DOHH2 (cell line): ENCODE measurements around the gene SENP8.

Experiments
- H3F3A ChIP-seq: fragments of 200-600 bp; sonication (generic), shearing (Covaris generic); 2 replicates; pipeline ENCODE4 v1.6.0; 2016; ENCODE audit warnings: antibody characterized with exemption, mild to moderate bottlenecking; ENCODE audit not compliant: control insufficient read depth, insufficient read depth
- H3K27ac ChIP-seq: fragments of 200-600 bp; sonication (generic); 2 replicates; pipeline ENCODE4 v1.5.1; 2014; ENCODE audit warnings: low read depth, mild to moderate bottlenecking, low read length, moderate library complexity
- H3K27me3 ChIP-seq: fragments of 200-600 bp; sonication (generic); 2 replicates; pipeline ENCODE4 v1.6.1; 2014; ENCODE audit warnings: mild to moderate bottlenecking, low read length, mixed read lengths; ENCODE audit not compliant: control insufficient read depth
- H3K36me3 ChIP-seq: fragments of 200-600 bp; sonication (generic); 2 replicates; pipeline ENCODE4 v1.6.1; 2014; ENCODE audit warnings: mild to moderate bottlenecking, low read length, moderate library complexity, mixed read lengths; ENCODE audit not compliant: control insufficient read depth
- H3K4me1 ChIP-seq: fragments of 200-600 bp; sonication (generic); 2 replicates; pipeline ENCODE4 v1.6.1; 2014; ENCODE audit warnings: mild to moderate bottlenecking, low read length, mixed read lengths; ENCODE audit not compliant: control insufficient read depth
- H3K4me2 ChIP-seq: fragments of 200-600 bp; sonication (generic); 2 replicates; pipeline ENCODE4 v1.6.0; 2014; ENCODE audit warnings: mild to moderate bottlenecking, low read length, moderate library complexity
- H3K4me3 ChIP-seq: fragments of 200-600 bp; sonication (generic); 2 replicates; pipeline ENCODE4 v1.5.1; 2014; ENCODE audit warnings: mild to moderate bottlenecking, low read length, mixed read lengths
- H3K79me2 ChIP-seq: fragments of 200-600 bp; sonication (generic); 2 replicates; pipeline ENCODE4 v1.6.1; 2014; ENCODE audit warnings: mild to moderate bottlenecking, low read length, mixed read lengths; ENCODE audit not compliant: control insufficient read depth
- H3K9me2 ChIP-seq: fragments of 200-600 bp; sonication (generic); replicated peaks from 2 replicates; pipeline ENCODE4 v1.6.1; 2014; ENCODE audit warnings: mild to moderate bottlenecking, low read length, mixed read lengths; ENCODE audit not compliant: control insufficient read depth
- H3K9me3 ChIP-seq: fragments of 200-600 bp; sonication (generic); 2 replicates; pipeline ENCODE4 v1.6.1; 2014; ENCODE audit warnings: antibody characterized with exemption, low read length, mixed read lengths; ENCODE audit not compliant: control insufficient read depth, insufficient read depth
- H4K20me1 ChIP-seq: fragments of 200-600 bp; sonication (generic); 2 replicates; pipeline ENCODE4 v1.6.0; 2014; ENCODE audit warnings: low read depth, mild to moderate bottlenecking, antibody characterized with exemption, low read length, moderate library complexity; ENCODE audit not compliant: control insufficient read depth, insufficient read depth
- EZH2phosphoT487 ChIP-seq: fragments of 200-600 bp; sonication (generic); IDR thresholded peaks from 2 replicates; pipeline ENCODE4 v1.6.1; 2017; ENCODE audit warnings: borderline replicate concordance, mild to moderate bottlenecking, antibody characterized with exemption, low read length, moderate library complexity, mixed read lengths
- TF ChIP-seq, protein P1 (sequence below): fragments of 200-600 bp; sonication (generic); IDR thresholded peaks from one replicate; pipeline ENCODE4 v1.5.1; 2014; ENCODE audit warnings: antibody characterized with exemption, mild to moderate bottlenecking, low read depth, low read length; ENCODE audit not compliant: poor library complexity, severe bottlenecking

SENP8 gene

DNA sequence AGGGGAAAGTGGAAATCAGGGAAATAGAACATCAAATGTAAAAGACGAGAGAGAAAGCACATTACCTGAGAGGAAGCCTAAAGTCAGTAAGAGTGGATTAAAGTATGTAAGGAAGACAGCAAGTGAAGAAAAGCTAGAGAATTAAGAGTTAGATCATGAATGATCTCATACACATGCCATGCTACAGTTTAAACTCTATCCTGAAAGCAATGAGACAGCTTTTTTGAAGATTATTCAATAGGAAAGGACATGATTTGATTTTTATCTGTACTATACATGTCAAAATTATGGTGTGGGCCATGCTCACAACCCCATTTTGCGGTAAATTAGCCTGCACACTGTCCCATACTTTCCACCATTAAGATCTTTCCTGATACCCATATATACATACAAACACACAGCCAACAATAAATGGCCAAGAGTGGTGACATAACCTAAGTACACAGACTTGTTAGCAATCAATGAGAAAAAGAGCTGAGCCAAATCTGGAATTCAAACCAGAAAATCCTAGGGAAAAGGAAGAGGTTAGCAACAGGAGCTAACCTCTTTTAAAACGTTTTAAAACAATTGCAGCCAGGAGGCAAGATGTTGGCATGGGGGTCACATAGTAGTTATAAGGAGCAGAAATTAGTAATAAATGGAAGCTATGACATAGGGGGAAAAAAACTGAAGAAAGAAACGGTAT, 4.7 kb upstream of the SENP8 start:
- Histone ChIP-seq H3K9me3 (no peaks in the 10 kb centered on the region), H3K4me2 (peak overlapping the region; percentile 80), H3K27ac (no peak overlapping the region), H3K79me2 (peaks cover 93% of the 10 kb centered on the region), H3K4me3 (peak overlapping the region; percentile 20; the same call in 1 of the 2 replicates), H3F3A (peaks cover 5% of the 10 kb centered on the region; the same call in 1 of the 2 replicates), H4K20me1 (0 out of 2 replicates have a peak, but pooled peaks cover 3% of the 10 kb centered on the region), H3K27me3 (no peaks in the 10 kb centered on the region), H3K36me3 (peaks cover 26% of the 10 kb centered on the region), H3K9me2 (no peaks in the 10 kb centered on the region), H3K4me1 (peaks cover 64% of the 10 kb centered on the region)
- no peak for TF ChIP-seq EZH2phosphoT487
- TF ChIP-seq, protein P1, sequence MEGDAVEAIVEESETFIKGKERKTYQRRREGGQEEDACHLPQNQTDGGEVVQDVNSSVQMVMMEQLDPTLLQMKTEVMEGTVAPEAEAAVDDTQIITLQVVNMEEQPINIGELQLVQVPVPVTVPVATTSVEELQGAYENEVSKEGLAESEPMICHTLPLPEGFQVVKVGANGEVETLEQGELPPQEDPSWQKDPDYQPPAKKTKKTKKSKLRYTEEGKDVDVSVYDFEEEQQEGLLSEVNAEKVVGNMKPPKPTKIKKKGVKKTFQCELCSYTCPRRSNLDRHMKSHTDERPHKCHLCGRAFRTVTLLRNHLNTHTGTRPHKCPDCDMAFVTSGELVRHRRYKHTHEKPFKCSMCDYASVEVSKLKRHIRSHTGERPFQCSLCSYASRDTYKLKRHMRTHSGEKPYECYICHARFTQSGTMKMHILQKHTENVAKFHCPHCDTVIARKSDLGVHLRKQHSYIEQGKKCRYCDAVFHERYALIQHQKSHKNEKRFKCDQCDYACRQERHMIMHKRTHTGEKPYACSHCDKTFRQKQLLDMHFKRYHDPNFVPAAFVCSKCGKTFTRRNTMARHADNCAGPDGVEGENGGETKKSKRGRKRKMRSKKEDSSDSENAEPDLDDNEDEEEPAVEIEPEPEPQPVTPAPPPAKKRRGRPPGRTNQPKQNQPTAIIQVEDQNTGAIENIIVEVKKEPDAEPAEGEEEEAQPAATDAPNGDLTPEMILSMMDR: no peak

DNA sequence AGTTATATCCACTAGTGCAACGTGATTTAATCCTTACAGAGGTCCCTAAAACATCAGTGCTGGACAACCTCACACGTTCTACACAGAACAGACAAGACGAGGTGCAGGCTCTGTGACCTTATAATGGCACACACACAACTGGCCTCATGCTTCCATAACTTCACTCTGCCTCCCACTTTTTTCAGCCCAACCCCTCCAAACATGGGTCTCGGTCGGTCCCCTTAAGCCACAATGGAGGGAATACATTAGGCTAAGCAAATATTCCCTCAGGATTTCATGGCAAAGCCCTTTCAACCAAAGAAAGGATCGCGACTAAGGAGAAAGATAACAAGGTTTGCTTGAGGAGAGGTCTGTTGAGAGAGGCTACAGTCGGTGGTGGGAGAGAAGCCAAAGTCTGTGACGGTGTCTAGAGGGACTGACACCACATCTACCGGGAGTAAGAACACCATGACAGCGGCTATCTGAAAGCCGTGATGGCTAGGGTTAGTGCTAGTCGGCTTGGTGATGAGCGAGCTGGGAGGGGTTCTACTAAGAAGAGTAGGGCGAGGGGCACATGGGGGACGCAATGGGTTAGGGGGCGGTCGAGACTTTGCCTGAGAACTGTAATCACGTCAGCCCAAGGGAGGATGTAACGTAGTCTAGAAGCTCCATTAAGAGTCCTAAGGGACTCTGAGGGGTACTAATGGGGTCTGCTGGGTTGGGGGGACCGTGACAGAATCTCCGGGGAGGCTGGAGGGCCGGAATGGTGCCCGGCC, 1.3 kb upstream of the SENP8 start:
- TF ChIP-seq EZH2phosphoT487: no peak
- TF ChIP-seq, protein P1: no peak
- Histone ChIP-seq H3K36me3 (peaks cover 28% of the 10 kb centered on the region), H3K4me1 (peaks cover 50% of the 10 kb centered on the region), H3F3A (no peaks in the 10 kb centered on the region), H3K4me3 (peak overlapping the region; percentile 86), H3K9me3 (no peaks in the 10 kb centered on the region), H3K79me2 (peaks cover 73% of the 10 kb centered on the region), H3K27me3 (no peaks in the 10 kb centered on the region), H3K9me2 (no peaks in the 10 kb centered on the region), H4K20me1 (0 out of 2 replicates have a peak, but pooled peaks cover 3% of the 10 kb centered on the region), H3K27ac (peak overlapping the region; percentile 81), H3K4me2 (peak overlapping the region; percentile 80)

DNA sequence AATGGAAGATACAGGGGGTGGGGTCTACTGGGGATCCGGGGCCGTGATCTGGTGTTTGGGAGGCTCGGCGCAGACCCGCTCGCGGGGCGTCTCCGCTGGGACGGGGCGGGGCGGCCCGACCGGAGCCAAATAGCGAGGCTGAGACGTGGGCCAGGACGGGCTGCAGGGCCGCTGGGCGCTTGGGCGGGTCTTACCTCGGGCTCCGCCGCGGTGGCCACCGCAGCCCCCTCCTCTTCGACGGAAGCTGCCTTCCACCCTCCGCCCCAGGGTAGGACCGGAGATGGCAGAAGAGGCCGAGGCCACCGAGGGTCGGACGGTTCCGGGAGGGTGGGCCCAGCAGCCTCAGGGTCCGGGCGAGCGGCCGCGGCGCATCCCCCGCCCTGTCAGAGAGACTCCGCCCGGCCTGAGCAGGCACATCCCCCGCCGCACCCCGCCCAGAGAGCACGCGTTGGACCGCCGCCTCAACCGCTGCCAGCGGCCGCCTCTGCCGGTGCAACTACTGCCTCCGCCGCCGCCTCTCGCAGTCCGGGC, 652 bp upstream of the SENP8 start:
- H3K36me3 ChIP-seq: peaks cover 28% of the 10 kb centered on the region
- no peaks in the 10 kb centered on the region for H3F3A ChIP-seq
- H3K27ac ChIP-seq: peak overlapping the region; percentile 81
- H3K79me2 ChIP-seq: peaks cover 66% of the 10 kb centered on the region
- TF ChIP-seq EZH2phosphoT487: no peak
- TF ChIP-seq, protein P1: no peak
- H4K20me1 ChIP-seq: 0 out of 2 replicates have a peak, but pooled peaks cover 3% of the 10 kb centered on the region
- H3K4me3 ChIP-seq: peak overlapping the region; percentile 86
- peak overlapping the region; percentile 80 for H3K4me2 ChIP-seq
- H3K9me2 ChIP-seq: no peaks in the 10 kb centered on the region
- no peaks in the 10 kb centered on the region for H3K27me3 ChIP-seq
- no peaks in the 10 kb centered on the region for H3K9me3 ChIP-seq
- peaks cover 45% of the 10 kb centered on the region for H3K4me1 ChIP-seq
